ENCODE measurements around the gene TNC.
A peak's percentile ranks its signal among the peaks of the same experiment; 100 is the strongest.

TNC gene

DNA sequence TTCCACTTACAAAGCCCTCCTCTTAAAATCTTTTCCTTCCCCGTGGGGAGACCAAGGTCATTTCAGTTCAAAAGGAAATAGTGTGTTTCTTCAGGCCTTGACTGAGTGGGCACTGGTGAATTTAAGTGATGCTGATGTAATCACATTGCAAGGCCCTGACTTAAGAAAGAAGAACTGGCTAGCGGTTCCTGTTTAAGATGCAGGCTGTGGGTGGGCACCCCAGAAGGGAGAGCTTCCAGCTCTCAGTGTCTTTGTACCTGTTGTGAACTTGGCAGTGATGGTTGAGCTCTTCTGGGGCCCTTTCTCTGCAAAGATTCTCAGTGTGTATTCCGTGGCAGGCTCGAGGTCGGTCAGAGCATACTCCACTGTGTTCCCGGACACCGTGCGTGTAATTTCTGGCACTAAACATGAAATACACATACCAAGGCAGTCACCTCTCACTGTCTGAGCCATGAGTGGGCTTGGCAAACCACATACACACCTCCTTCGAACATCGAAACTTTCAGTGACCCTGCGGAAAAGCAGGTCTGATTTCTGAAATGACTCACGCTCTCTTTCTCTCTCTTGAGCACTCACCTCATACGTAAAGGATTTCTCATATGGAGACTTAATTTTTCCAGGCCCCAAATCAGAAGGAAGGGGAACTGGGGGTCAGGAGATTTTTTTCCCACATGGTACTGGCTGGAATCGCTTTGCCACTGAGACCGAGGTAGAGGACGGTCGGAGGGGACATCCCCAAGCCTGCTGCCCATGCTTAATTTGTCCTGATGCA, 81.9 kb downstream of the TNC start:
- DNase-seq (ENCODE audit: low read depth) = peak; percentile 50
- H3K4me3 ChIP-seq (replicated peaks; ENCODE audit: low read depth, low read length) = no peak overlapping the region
- TF ChIP-seq CTCF (IDR thresholded peaks at IDR 0.05; ENCODE audit: low read length, missing control alignments) = no peak

DNA sequence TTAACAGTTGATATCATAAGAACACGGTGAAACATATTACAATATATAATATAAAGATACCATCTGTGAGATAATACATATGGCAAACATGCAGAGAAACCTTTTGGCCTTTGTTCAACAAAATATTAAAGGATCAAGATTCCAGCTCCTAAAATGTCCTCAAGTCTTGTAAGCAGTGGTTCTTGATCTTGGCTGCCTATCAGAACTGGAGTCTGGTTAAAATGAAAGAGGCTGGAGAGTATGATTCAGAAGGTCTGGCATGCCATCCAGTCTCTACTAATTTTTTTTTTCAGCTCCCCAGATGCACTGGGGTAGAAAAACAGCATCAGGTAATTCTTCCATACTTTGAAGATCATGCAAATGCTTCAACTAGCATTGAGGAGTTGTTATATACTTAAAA, 83.2 kb downstream of the TNC start:
- no peak for TF ChIP-seq CTCF (IDR thresholded peaks at IDR 0.05; ENCODE audit: low read length, missing control alignments)
- no peak overlapping the region for H3K4me3 ChIP-seq (replicated peaks; ENCODE audit: low read depth, low read length)
- peak; percentile 60 for DNase-seq (ENCODE audit: low read depth)

DNA sequence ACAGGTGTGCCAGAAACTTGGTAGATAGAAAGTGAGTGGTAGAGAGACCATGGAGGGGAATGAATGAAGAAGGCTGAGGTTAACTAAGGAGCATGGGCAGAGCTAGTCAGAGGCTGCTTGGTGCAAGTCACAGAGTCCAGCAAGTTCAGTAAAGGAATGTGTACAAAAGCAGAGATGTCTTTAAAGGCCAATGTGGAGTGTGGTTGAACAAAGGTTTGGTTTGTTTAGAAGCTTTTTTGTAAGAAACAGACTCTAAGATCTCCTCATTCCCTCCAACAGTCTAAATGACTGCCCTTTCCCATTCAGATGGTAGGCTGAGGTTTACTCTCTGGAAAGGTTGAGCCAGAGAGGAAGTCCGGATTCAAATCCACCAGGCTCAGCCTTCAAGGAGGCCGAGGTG, 84.2 kb downstream of the TNC start:
- no peak for TF ChIP-seq CTCF (IDR thresholded peaks at IDR 0.05; ENCODE audit: low read length, missing control alignments)

DNA sequence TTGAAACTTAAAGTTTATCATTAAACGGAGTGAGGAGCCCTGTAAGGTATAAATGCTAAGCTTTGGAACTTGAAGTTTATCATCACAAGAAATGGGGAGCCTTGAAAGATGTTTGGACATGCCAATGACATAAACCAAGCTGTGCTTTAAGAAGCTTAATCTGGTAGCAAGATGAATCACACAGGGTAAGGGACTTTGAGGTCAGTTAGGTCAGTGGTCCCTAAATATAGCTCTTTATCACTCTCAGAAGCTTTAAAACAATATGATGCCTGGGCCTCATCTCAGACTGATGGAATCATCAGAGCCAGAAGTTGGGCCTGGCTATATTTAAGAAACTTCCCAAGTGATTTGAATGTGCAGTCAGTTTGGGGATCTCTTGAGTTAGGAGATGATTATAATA, 85.7 kb downstream of the TNC start:
- no peak overlapping the region for H3K4me3 ChIP-seq (replicated peaks; ENCODE audit: low read depth, low read length)
- DNase-seq (ENCODE audit: low read depth) = no peak
- no peak for TF ChIP-seq CTCF (IDR thresholded peaks at IDR 0.05; ENCODE audit: low read length, missing control alignments)

More for the DNA sequence above, 84.2 kb downstream of the TNC start:
- DNase-seq (ENCODE audit: low read depth) = no peak
- H3K4me3 ChIP-seq (replicated peaks; ENCODE audit: low read depth, low read length) = no peak overlapping the region

DNA sequence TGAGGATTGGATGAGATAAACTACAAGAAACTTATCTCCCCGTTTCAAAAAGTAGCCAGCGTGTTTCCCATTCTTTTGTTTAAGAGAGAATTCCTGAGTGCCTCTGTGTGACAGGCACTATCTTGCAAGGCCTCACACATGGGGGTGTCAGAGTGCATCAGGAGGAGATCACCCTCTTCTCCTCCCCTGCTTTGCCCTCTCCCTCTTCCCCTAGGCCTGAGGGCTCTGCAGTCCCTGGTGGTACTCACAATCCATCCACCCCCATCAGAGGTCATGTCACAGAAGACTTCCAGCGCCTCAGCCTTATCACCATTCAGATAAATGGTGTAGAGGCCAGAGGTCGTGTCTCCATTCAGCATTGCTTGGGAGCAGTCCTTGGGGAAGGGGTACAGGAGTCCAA, 88.0 kb downstream of the TNC start:
- H3K4me3 ChIP-seq (replicated peaks; ENCODE audit: low read depth, low read length) = no peak overlapping the region
- TF ChIP-seq CTCF (IDR thresholded peaks at IDR 0.05; ENCODE audit: low read length, missing control alignments) = no peak
- DNase-seq (ENCODE audit: low read depth) = no peak

DNA sequence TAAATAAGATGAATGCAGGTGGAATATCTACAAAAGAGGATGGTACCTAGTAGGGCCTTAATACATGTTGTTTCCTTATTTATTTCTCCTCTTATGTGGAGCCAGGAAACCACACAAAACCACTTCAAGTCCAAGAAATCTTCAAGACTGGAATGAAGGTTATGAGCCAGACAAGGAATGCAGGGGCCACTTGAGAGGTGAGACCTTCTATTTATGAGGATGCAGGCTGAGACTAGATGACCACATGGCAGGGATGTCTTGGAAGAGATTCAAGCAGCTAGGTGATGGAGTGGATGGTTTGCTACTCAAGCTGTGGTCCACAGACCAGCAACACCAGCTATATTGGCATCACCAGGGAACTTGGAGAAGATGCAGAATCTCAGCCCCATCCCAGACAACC, 92.2 kb downstream of the TNC start:
- no peak for DNase-seq (ENCODE audit: low read depth)

More for the DNA sequence above, 92.2 kb downstream of the TNC start:
- H3K4me3 ChIP-seq (replicated peaks; ENCODE audit: low read depth, low read length) = no peak overlapping the region
- TF ChIP-seq CTCF (IDR thresholded peaks at IDR 0.05; ENCODE audit: low read length, missing control alignments) = no peak

All from fibroblast of pulmonary artery (primary cell).